GM13976 (cell line): ENCODE results near the gene SH3TC2.

Source experiments
- DNase-seq: peaks from one replicate; pipeline ENCODE4 v3.0.0; 2012; ENCODE audit warnings: low spot score
- CTCF ChIP-seq: IDR thresholded peaks from 2 replicates; pipeline ENCODE4 v1.5.1; 2012; ENCODE audit warnings: borderline replicate concordance, mild to moderate bottlenecking; ENCODE audit not compliant: insufficient read depth; ENCODE audit errors: extremely low read depth, missing control alignments, control extremely low read depth
- in situ Hi-C: fragments of 300-500 bp; cut with MboI; formaldehyde crosslinking; loops from one replicate; pipeline ENCODE4 v1.12.0; 2022; ENCODE audit warnings: low sequenced_read_pairs, mixed read lengths, inconsistent platforms; ENCODE audit not compliant: unreplicated experiment

SH3TC2 gene

GRCh38 chr5:149073213-149073612, 10.4 kb upstream of the SH3TC2 start:
- in situ Hi-C loops, result no loop called here
- no peak for DNase-seq
- no peak for TF ChIP-seq CTCF

GRCh38 chr5:149072791-149073190, 9.9 kb upstream of the SH3TC2 start:
- no peak for TF ChIP-seq CTCF
- in situ Hi-C loops, result no loop called here

DNA sequence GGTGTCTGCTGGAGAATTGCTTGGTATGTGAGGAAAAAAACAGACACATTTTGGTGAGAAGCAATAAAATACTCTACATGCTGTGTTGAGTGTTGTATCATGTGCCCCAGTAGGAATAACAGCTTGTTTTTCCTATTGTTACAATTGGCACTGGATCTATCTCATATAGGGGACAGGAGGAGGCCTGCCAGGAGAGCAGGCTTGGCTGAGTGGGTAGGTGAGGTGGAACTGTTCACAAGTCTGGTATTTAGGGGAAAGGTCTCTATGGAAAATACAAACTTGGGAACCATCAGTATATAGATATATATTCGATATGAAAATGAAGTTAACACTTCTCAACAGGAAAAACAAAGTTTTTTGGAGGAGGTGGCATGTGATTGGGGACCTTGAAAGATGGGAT, 9.5 kb upstream of the SH3TC2 start:
- in situ Hi-C loops, result no loop called here
- TF ChIP-seq CTCF, result no peak
- DNase-seq, result no peak

More at GRCh38 chr5:149072791-149073190, 9.9 kb upstream of the SH3TC2 start:
- DNase-seq, result no peak

- in situ Hi-C loops, result no loop called here
- no peak for DNase-seq
- no peak for TF ChIP-seq CTCF
Measured at GRCh38 chr5:149071756-149072155, 8.9 kb upstream of the SH3TC2 start.

DNA sequence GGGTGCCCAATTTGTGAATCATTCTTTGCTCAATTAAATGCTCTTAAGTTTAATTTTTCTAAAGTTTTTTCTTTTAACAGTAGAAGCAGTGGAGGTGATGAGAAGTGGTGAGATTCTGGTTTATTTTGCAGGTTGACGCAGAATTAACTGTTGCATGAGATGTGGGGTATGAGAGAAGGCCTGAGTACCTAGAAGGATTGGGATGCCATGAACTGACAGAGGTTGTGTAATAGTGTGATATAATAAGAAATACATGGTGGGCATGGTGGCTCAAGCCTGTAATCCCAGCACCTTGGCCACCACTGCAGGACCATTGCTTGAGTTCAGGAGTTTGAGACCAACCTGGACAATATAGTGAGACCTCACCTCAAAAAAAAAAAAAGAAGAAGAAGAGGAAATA, 8.4 kb upstream of the SH3TC2 start:
- no peak for TF ChIP-seq CTCF
- DNase-seq, result no peak
- in situ Hi-C loops, result no loop called here

- TF ChIP-seq CTCF, result no peak
- in situ Hi-C loops, result no loop called here
- no peak for DNase-seq
Measured at GRCh38 chr5:149069711-149070110, 6.8 kb upstream of the SH3TC2 start.
